ENCODE results near the gene NFATC2IP. TPM values are rescaled to one million over a fixed set of nuclear protein-coding genes. Genes with fewer than 3 reads are reported as not detected.

The NFATC2IP gene
- total and polyA plus RNA-seq, 2 donors (not counting 1 experiment from before 2014, with no cell fraction given), result 96.4 to 102 TPM

DNA sequence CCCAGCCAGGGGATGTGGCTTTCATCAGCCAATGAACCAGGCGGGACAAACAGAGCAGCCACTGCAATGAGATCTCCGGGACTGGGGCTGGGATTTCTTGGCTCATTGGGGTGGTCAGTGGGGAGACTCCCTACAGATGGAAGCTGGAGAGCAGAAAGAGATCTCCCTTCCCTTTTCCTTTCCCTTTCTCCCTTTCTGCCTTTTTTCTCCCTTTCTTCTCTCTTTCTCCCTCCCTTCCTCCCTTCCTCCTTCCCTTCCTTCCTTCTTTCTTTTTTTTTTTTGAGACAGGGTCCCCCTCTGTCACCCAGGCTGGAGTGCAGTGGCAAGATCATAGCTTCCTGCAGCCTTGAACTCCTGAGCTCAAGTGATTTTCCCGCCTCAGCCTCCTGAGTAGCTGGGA, 48.1 kb downstream of the NFATC2IP start:
- TF ChIP-seq EZH2 (IDR thresholded peaks at IDR 0.05; ENCODE audit: borderline replicate concordance, insufficient read depth, low read depth, low read length, poor library complexity, severe bottlenecking), result no peak
- TF ChIP-seq, protein P1, sequence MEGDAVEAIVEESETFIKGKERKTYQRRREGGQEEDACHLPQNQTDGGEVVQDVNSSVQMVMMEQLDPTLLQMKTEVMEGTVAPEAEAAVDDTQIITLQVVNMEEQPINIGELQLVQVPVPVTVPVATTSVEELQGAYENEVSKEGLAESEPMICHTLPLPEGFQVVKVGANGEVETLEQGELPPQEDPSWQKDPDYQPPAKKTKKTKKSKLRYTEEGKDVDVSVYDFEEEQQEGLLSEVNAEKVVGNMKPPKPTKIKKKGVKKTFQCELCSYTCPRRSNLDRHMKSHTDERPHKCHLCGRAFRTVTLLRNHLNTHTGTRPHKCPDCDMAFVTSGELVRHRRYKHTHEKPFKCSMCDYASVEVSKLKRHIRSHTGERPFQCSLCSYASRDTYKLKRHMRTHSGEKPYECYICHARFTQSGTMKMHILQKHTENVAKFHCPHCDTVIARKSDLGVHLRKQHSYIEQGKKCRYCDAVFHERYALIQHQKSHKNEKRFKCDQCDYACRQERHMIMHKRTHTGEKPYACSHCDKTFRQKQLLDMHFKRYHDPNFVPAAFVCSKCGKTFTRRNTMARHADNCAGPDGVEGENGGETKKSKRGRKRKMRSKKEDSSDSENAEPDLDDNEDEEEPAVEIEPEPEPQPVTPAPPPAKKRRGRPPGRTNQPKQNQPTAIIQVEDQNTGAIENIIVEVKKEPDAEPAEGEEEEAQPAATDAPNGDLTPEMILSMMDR (IDR thresholded peaks at IDR 0.05), result no peak
- H2AFZ ChIP-seq (ENCODE audit: insufficient read depth, low read depth, low read length, poor library complexity, severe bottlenecking), result no peak overlapping the region
- H3K9ac ChIP-seq (ENCODE audit: low read length), result no peak overlapping the region
- H3K36me3 ChIP-seq (replicated peaks in 1 of 2; ENCODE audit: control extremely low read depth in 1 of 2, control insufficient read depth in 1 of 2, extremely low read depth in 1 of 2, insufficient read depth in 2 of 2, low read length in 1 of 2), result no peaks in the 10 kb centered on the region
- ChIA-PET POLR2A (no interaction called here), CTCF (no interaction called here)
- H3K4me3 Mint-ChIP-seq, result no peak overlapping the region
- H4K20me1 ChIP-seq (ENCODE audit: control insufficient read depth, insufficient read depth, low read length, poor library complexity, severe bottlenecking), result no peaks in the 10 kb centered on the region
- no peaks in the 10 kb centered on the region for H3K9me3 Mint-ChIP-seq (ENCODE audit: insufficient read depth)
- no peak overlapping the region for H3K27ac ChIP-seq (ENCODE audit: low read length in 2 of 2)
- H3K27me3 Mint-ChIP-seq, result peaks cover 1% of the 10 kb centered on the region
- intact Hi-C loops (cut with micrococcal nuclease), result no loop called here
- no peak overlapping the region for H3K4me2 ChIP-seq (replicated peaks; ENCODE audit: low read depth, low read length, poor library complexity, severe bottlenecking)
- whole genome bisulfite sequencing (ENCODE audit: insufficient coverage), result 100% methylated on average over 1 of the region's 3 CpGs
- ATAC-seq (ENCODE audit: low read depth) (no peak), DNase-seq (no peak)
- H3K27me3 ChIP-seq (replicated peaks in 1 of 4; ENCODE audit: control extremely low read depth in 1 of 4, control insufficient read depth in 3 of 4, insufficient read depth in 4 of 4, low read length in 3 of 4), result peaks cover 0 to 6% (median 0%) of the 10 kb centered on the region in 4 experiments
- peaks cover 8% of the 10 kb centered on the region in 2 donors for H3K4me1 ChIP-seq (ENCODE audit: control insufficient read depth in 2 of 2, insufficient read depth in 2 of 2, low read length in 2 of 2)
- no peak overlapping the region for H3K4me3 ChIP-seq (ENCODE audit: control extremely low read depth in 1 of 5, extremely low read depth in 1 of 5, insufficient read depth in 1 of 5, low read depth in 2 of 5, low read length in 4 of 5)
- no peak overlapping the region for H3K27ac Mint-ChIP-seq
- H3K79me2 ChIP-seq (ENCODE audit: control insufficient read depth, insufficient read depth, low read length), result no peaks in the 10 kb centered on the region
- no peaks in the 10 kb centered on the region for H3K9me3 ChIP-seq (ENCODE audit: control extremely low read depth in 1 of 3, control insufficient read depth in 2 of 3, insufficient read depth in 1 of 3, low read length in 2 of 3)
- peaks cover 8% of the 10 kb centered on the region for H3K4me1 Mint-ChIP-seq

DNA sequence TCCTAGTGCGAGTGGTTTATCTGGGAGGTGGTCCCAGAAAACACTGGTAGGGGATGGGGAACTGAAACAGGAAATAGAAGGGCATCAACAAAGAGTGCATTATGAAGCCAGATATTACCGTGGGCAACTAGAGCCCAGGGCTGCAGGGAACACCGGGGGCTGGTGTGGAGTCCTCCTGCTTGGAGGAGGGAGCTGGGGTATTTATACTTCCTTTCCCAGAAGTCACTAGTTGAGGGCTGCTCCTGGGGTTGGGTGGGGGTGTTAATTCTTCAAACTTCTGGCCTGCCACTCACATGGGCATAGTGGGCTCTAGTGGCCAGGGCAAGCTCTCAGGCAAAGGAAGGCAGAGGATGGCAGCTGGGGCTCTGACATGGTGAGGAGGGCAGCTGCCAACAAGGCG, 48.8 kb downstream of the NFATC2IP start:
- Histone ChIP-seq H3K27ac (ENCODE audit: low read length in 2 of 2) (no peak overlapping the region), H3K9me3 (ENCODE audit: control extremely low read depth in 1 of 3, control insufficient read depth in 2 of 3, insufficient read depth in 1 of 3, low read length in 2 of 3) (no peaks in the 10 kb centered on the region), H3K36me3 (replicated peaks in 1 of 2; ENCODE audit: control extremely low read depth in 1 of 2, control insufficient read depth in 1 of 2, extremely low read depth in 1 of 2, insufficient read depth in 2 of 2, low read length in 1 of 2) (no peaks in the 10 kb centered on the region), H3K4me1 (ENCODE audit: control insufficient read depth in 2 of 2, insufficient read depth in 2 of 2, low read length in 2 of 2) (peaks cover 8% of the 10 kb centered on the region in 2 donors), H3K27me3 (replicated peaks in 1 of 4; ENCODE audit: control extremely low read depth in 1 of 4, control insufficient read depth in 3 of 4, insufficient read depth in 4 of 4, low read length in 3 of 4) (peaks cover 0 to 6% (median 0%) of the 10 kb centered on the region in 4 experiments), H3K79me2 (ENCODE audit: control insufficient read depth, insufficient read depth, low read length) (no peaks in the 10 kb centered on the region), H2AFZ (ENCODE audit: insufficient read depth, low read depth, low read length, poor library complexity, severe bottlenecking) (no peak overlapping the region), H3K4me2 (replicated peaks; ENCODE audit: low read depth, low read length, poor library complexity, severe bottlenecking) (peak overlapping the region; percentile 34), H4K20me1 (ENCODE audit: control insufficient read depth, insufficient read depth, low read length, poor library complexity, severe bottlenecking) (no peaks in the 10 kb centered on the region), H3K9ac (ENCODE audit: low read length) (no peak overlapping the region), H3K4me3 (ENCODE audit: control extremely low read depth in 1 of 5, extremely low read depth in 1 of 5, insufficient read depth in 1 of 5, low read depth in 2 of 5, low read length in 4 of 5) (no peak overlapping the region)
- 56% methylated on average over 4 of the region's 4 CpGs for WGBS (ENCODE audit: insufficient coverage)
- DNase-seq (no peak), ATAC-seq (ENCODE audit: low read depth) (no peak)
- Mint-ChIP-seq H3K4me1 (peaks cover 8% of the 10 kb centered on the region), H3K27ac (no peak overlapping the region), H3K4me3 (no peak overlapping the region), H3K27me3 (peaks cover 5% of the 10 kb centered on the region), H3K9me3 (ENCODE audit: insufficient read depth) (no peaks in the 10 kb centered on the region)
- POLR2A ChIA-PET, result no interaction called here
- CTCF ChIA-PET, result no interaction called here
- intact Hi-C loops (cut with micrococcal nuclease), result no loop called here
- TF ChIP-seq, protein P1 (IDR thresholded peaks at IDR 0.05), result no peak
- TF ChIP-seq EZH2 (IDR thresholded peaks at IDR 0.05; ENCODE audit: borderline replicate concordance, insufficient read depth, low read depth, low read length, poor library complexity, severe bottlenecking), result no peak
